Measurements from ENCODE around the gene SH2D3A. TPM values are rescaled to one million over a fixed set of nuclear protein-coding genes. Genes with fewer than 3 reads are reported as not detected.
A peak's percentile ranks its signal among the peaks of the same experiment; 100 is the strongest.

SH2D3A gene
- total and polyA plus RNA-seq, 10 donors: 7.5 to 17.1 (median 10.2) TPM

DNA sequence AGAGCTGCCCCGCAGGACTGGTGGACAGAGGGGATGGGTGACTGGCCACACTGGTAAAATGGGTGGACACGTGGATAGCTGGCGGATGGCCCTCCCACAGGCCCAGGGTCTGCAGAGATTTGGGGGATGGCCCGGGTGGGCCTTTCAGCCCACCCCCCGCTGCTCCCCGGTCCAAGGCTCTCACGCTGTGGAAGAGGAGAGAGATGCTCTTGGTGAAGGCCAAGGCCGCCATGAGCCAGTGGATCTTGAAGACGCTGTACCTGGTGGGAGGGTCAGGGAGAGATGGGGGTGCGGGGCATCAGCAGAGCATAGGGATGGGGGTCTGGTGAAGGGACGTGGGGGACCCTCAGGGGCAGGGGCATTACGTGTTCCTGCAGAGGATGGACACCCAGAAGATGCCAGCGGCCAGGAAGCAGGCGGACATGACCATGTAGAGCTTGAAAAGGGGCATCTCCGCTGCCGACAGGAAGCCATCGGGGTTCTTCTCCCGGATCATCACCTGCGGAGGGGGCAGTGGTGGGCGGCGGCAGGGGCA, 34.4 kb downstream of the SH2D3A start:
- intact Hi-C loops (cut with DNase I; ENCODE audit: low total_unique reads): no loop called here
- no peaks in the 10 kb centered on the region for H3K9me3 ChIP-seq
- peaks cover 11 to 56% (median 37%) of the 10 kb centered on the region in 6 donors for H3K4me1 ChIP-seq
- H3K27me3 ChIP-seq (replicated peaks in 1 of 7): no peaks in the 10 kb centered on the region
- DNase-seq: no peak
- WGBS, 5 donors: 89 to 95% (median 93%) methylated on average over 21 of the region's 21 CpGs
- TF ChIP-seq, protein P1, sequence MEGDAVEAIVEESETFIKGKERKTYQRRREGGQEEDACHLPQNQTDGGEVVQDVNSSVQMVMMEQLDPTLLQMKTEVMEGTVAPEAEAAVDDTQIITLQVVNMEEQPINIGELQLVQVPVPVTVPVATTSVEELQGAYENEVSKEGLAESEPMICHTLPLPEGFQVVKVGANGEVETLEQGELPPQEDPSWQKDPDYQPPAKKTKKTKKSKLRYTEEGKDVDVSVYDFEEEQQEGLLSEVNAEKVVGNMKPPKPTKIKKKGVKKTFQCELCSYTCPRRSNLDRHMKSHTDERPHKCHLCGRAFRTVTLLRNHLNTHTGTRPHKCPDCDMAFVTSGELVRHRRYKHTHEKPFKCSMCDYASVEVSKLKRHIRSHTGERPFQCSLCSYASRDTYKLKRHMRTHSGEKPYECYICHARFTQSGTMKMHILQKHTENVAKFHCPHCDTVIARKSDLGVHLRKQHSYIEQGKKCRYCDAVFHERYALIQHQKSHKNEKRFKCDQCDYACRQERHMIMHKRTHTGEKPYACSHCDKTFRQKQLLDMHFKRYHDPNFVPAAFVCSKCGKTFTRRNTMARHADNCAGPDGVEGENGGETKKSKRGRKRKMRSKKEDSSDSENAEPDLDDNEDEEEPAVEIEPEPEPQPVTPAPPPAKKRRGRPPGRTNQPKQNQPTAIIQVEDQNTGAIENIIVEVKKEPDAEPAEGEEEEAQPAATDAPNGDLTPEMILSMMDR (IDR thresholded peaks at IDR 0.05 in 8 of 11, conservative IDR thresholded peaks at IDR 0.05 in 3 of 11): no peak
- no peak for TF ChIP-seq POLR2A (IDR thresholded peaks at IDR 0.05)
- peak in 1 of 3 donors; percentile 23 for TF ChIP-seq POLR2AphosphoS5 (IDR thresholded peaks at IDR 0.05)
- H3K36me3 ChIP-seq: peaks cover 0 to 65% (median 27%) of the 10 kb centered on the region in 6 donors
- H3K4me3 ChIP-seq: no peak overlapping the region
- no peak overlapping the region for H3K27ac ChIP-seq

DNA sequence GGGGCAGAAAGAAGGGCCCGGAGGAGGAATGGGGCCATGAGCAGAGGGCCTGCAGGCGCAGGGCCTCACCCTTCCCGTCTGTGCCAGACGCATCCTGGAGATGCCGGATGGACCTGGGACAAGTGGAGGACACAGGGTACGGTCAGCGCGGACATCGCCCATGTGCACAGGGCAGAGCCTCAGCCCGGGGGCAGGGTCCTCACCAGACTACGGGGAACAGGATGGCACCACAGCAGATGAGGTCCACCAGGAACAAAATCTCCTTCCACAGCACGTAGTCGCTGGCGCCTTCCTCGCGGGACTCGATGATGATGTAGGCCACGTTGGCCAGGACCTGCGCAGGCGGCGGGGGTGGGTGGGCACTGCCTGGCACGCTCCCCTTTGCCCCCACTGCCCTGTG, 35.4 kb downstream of the SH2D3A start:
- WGBS, 5 donors: 89 to 94% (median 92%) methylated on average over 19 to 22 of the region's 22 CpGs
- Histone ChIP-seq H3K36me3 (peaks cover 0 to 65% (median 27%) of the 10 kb centered on the region in 6 donors), H3K9me3 (no peaks in the 10 kb centered on the region), H3K27me3 (replicated peaks in 1 of 7) (no peaks in the 10 kb centered on the region), H3K4me3 (no peak overlapping the region), H3K4me1 (peaks cover 10 to 60% (median 37%) of the 10 kb centered on the region in 6 donors), H3K27ac (no peak overlapping the region)
- no peak for DNase-seq
- no peak for TF ChIP-seq POLR2AphosphoS5 (IDR thresholded peaks at IDR 0.05)
- TF ChIP-seq, protein P1 (IDR thresholded peaks at IDR 0.05 in 8 of 11, conservative IDR thresholded peaks at IDR 0.05 in 3 of 11): no peak
- TF ChIP-seq POLR2A (IDR thresholded peaks at IDR 0.05): no peak
- intact Hi-C loops (cut with DNase I; ENCODE audit: low total_unique reads): no loop called here

DNA sequence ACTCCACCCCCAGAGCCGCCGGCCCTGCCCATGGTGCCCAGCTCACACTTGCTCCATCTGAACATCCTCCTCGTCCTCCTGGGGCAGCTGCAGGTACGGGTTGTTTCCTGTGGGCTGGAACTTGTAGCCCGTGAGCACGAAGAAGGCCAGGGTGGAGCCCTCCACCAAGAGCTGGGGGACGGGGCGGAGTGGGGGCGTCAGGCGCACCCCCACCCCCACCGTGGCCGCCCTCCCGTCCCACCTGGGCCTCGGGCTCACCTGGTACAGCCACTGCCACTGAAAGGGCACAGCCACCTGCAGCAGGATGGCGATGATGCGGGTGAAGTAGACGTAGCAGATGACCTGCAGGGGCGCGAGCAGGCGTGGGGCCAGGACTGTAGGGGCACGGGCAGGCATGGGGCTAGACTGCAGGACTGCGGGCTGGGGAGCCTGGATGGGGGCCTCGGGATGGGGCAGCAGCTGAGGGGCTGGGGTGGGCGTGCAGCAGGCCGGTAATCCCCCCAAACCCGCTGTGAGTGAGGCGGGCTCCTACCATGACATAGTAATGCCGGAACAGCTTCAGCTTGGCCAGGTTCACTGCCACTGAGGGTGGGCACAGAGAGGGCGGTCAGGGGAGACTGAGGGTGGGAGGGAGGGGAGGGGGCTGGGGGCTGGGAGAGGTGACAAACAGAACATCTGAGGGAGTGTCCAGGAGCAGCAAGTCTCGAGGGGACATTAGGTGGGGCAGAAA, 36.1 kb downstream of the SH2D3A start:
- WGBS, 5 donors: 93 to 96% (median 94%) methylated on average over 18 to 30 of the region's 30 CpGs
- DNase-seq: no peak
- Histone ChIP-seq H3K27ac (no peak overlapping the region), H3K4me1 (peaks cover 10 to 53% (median 30%) of the 10 kb centered on the region in 6 donors), H3K4me3 (no peak overlapping the region), H3K36me3 (peaks cover 0 to 65% (median 27%) of the 10 kb centered on the region in 6 donors), H3K9me3 (no peaks in the 10 kb centered on the region), H3K27me3 (replicated peaks in 1 of 7) (no peaks in the 10 kb centered on the region)
- TF ChIP-seq, protein P1 (IDR thresholded peaks at IDR 0.05 in 8 of 11, conservative IDR thresholded peaks at IDR 0.05 in 3 of 11): no peak
- TF ChIP-seq POLR2AphosphoS5 (IDR thresholded peaks at IDR 0.05) (no peak), POLR2A (IDR thresholded peaks at IDR 0.05) (no peak)
- intact Hi-C loops (cut with DNase I; ENCODE audit: low total_unique reads): no loop called here

- no peak overlapping the region for H3K4me3 ChIP-seq
- intact Hi-C loops (cut with DNase I; ENCODE audit: low total_unique reads): no loop called here
Measured at GRCh38 chr19:6730153-6730804, 37.0 kb downstream of the SH2D3A start.

More at GRCh38 chr19:6730153-6730804, 37.0 kb downstream of the SH2D3A start:
- Histone ChIP-seq H3K4me1 (peaks cover 4 to 51% (median 24%) of the 10 kb centered on the region in 6 donors), H3K27me3 (replicated peaks in 1 of 7) (no peaks in the 10 kb centered on the region), H3K36me3 (peaks cover 0 to 59% (median 27%) of the 10 kb centered on the region in 6 donors), H3K27ac (no peak overlapping the region), H3K9me3 (no peaks in the 10 kb centered on the region)
- whole genome bisulfite sequencing, 5 donors: 84 to 91% (median 87%) methylated on average over 22 to 27 of the region's 27 CpGs
- TF ChIP-seq, protein P1 (IDR thresholded peaks at IDR 0.05 in 8 of 11, conservative IDR thresholded peaks at IDR 0.05 in 3 of 11): no peak
- TF ChIP-seq POLR2AphosphoS5 (IDR thresholded peaks at IDR 0.05): no peak
- no peak for TF ChIP-seq POLR2A (IDR thresholded peaks at IDR 0.05)
- no peak for DNase-seq

Measured in spleen (tissue), 11 donors.